HepG2 (cell line): Measurements from ENCODE around the gene CD7. TPM values are rescaled to one million over a fixed set of nuclear protein-coding genes. Genes with fewer than 3 reads are reported as not detected.

Experiments
- ARHGAP35 ChIP-seq: sonication (generic); formaldehyde crosslinking; IDR thresholded peaks from 2 replicates; pipeline ENCODE4 v1.9.0; 2022; ENCODE audit warnings: mild to moderate bottlenecking, inconsistent platforms, moderate library complexity, missing genetic modification reagents, borderline replicate concordance
- ELF4 ChIP-seq: sonication (generic); formaldehyde crosslinking; IDR thresholded peaks from 2 replicates; pipeline ENCODE4 v1.5.0; 2020; ENCODE audit warnings: missing genetic modification reagents, mild to moderate bottlenecking, moderate library complexity, borderline replicate concordance
- HMGA1 ChIP-seq: sonication (generic); formaldehyde crosslinking; conservative IDR thresholded peaks from 2 replicates; pipeline ENCODE4 v1.4.0; 2020; ENCODE audit warnings: missing genetic modification reagents
- HOXA3 ChIP-seq: sonication (generic); formaldehyde crosslinking; IDR thresholded peaks from 2 replicates; pipeline ENCODE4 v1.5.0; 2020; ENCODE audit warnings: missing genetic modification reagents
- KDM1A ChIP-seq: IDR thresholded peaks from 2 replicates; pipeline ENCODE4 v1.6.1; 2016; ENCODE audit warnings: missing compliant biosample characterization
- MAF1 ChIP-seq: sonication (generic); formaldehyde crosslinking; IDR thresholded peaks from 2 replicates; pipeline ENCODE4 v1.5.0; 2020; ENCODE audit warnings: missing genetic modification reagents, borderline replicate concordance
- MLXIP ChIP-seq: sonication (generic); formaldehyde crosslinking; IDR thresholded peaks from 2 replicates; pipeline ENCODE4 v1.9.0; 2021; ENCODE audit warnings: missing genetic modification reagents, borderline replicate concordance
- NFRKB ChIP-seq: fragments of 450-650 bp; IDR thresholded peaks from 2 replicates; pipeline ENCODE4 v1.6.1; 2017
- NFYC ChIP-seq: IDR thresholded peaks from 2 replicates; pipeline ENCODE4 v1.6.1; 2016; ENCODE audit warnings: missing genetic modification reagents, missing compliant biosample characterization
- PAWR ChIP-seq: sonication (generic); formaldehyde crosslinking; IDR thresholded peaks from 2 replicates; pipeline ENCODE4 v1.4.0; 2020; ENCODE audit warnings: missing genetic modification reagents, mild to moderate bottlenecking, borderline replicate concordance
- RORA ChIP-seq: sonication (generic); formaldehyde crosslinking; IDR thresholded peaks from 2 replicates; pipeline ENCODE4 v1.5.0; 2020; ENCODE audit warnings: mild to moderate bottlenecking, missing genetic modification reagents, moderate library complexity
- RXRA ChIP-seq: sonication (generic); formaldehyde crosslinking; IDR thresholded peaks from 2 replicates; pipeline ENCODE4 v1.5.1; 2020; ENCODE audit warnings: missing genetic modification reagents
- SATB2 ChIP-seq: sonication (generic); formaldehyde crosslinking; IDR thresholded peaks from 2 replicates; pipeline ENCODE4 v1.5.0; 2020; ENCODE audit warnings: missing genetic modification reagents
- TRAFD1 ChIP-seq: sonication (generic); formaldehyde crosslinking; IDR thresholded peaks from 2 replicates; pipeline ENCODE4 v1.5.1; 2020; ENCODE audit warnings: missing genetic modification reagents, mild to moderate bottlenecking, borderline replicate concordance
- YEATS4 ChIP-seq: sonication (generic); formaldehyde crosslinking; IDR thresholded peaks from 2 replicates; pipeline ENCODE4 v1.4.0; 2020; ENCODE audit warnings: missing genetic modification reagents, borderline replicate concordance
- ZIK1 ChIP-seq: sonication (generic); formaldehyde crosslinking; IDR thresholded peaks from 2 replicates; pipeline ENCODE4 v1.5.0; 2020; ENCODE audit warnings: mild to moderate bottlenecking, low read depth, missing genetic modification reagents, borderline replicate concordance
- ZNF264 ChIP-seq: sonication (generic); formaldehyde crosslinking; IDR thresholded peaks from 2 replicates; pipeline ENCODE4 v1.4.0; 2020; ENCODE audit warnings: missing genetic modification reagents
- ZNF552 ChIP-seq: sonication (generic); formaldehyde crosslinking; IDR thresholded peaks from 2 replicates; pipeline ENCODE4 v1.9.0; 2022; ENCODE audit warnings: missing genetic modification reagents, mild to moderate bottlenecking, borderline replicate concordance
- ZNF781 ChIP-seq: sonication (generic); formaldehyde crosslinking; IDR thresholded peaks from 2 replicates; pipeline ENCODE4 v1.5.1; 2020; ENCODE audit warnings: borderline replicate concordance, mild to moderate bottlenecking, missing genetic modification reagents; ENCODE audit errors: not compliant biosample characterization
- polyA plus RNA-seq, 8 experiments: library from polyadenylated mRNA; depleted of rRNA in 3 of 8; stranded (reverse) in 7 of 8; unstranded in 1 of 8; fragments of >200 nt; fragmentation: Illumina TruSeq in 4 of 8; extraction: Trizol in 4 of 8; gene quantifications; 2 replicates each; pipeline versions ENCODE4 v1.2.1 to v1.2.3, GENCODE V29; 2011 to 2016; ENCODE audit warnings: low read depth in 4 of 8, missing spikeins in 1 of 8, mixed read lengths in 1 of 8; ENCODE audit not compliant: insufficient read depth in 1 of 8
- total RNA-seq, 5 experiments: library from RNA; depleted of rRNA; stranded (reverse); fragments of >200 nt; fragmentation: Illumina TruSeq; extraction: Trizol; gene quantifications; 2 replicates each; pipeline ENCODE4 v1.2.3, GENCODE V29; 2016; ENCODE audit warnings: low read depth in 1 of 5
- TF ChIP-seq, protein P1 (sequence below): sonication (generic); formaldehyde crosslinking; conservative IDR thresholded peaks from 2 replicates; pipeline ENCODE4 v1.4.0; 2020; ENCODE audit warnings: missing genetic modification reagents
- TF ChIP-seq, protein P2 (sequence below): IDR thresholded peaks from 2 replicates; pipeline ENCODE4 v1.6.1; 2016; ENCODE audit warnings: low read depth

CD7 gene
- total and polyA plus RNA-seq, 2 of the 13 experiments (the other 11 are each of a cell fraction or from before 2014, with no cell fraction given): 67.6 to 76.4 TPM

DNA sequence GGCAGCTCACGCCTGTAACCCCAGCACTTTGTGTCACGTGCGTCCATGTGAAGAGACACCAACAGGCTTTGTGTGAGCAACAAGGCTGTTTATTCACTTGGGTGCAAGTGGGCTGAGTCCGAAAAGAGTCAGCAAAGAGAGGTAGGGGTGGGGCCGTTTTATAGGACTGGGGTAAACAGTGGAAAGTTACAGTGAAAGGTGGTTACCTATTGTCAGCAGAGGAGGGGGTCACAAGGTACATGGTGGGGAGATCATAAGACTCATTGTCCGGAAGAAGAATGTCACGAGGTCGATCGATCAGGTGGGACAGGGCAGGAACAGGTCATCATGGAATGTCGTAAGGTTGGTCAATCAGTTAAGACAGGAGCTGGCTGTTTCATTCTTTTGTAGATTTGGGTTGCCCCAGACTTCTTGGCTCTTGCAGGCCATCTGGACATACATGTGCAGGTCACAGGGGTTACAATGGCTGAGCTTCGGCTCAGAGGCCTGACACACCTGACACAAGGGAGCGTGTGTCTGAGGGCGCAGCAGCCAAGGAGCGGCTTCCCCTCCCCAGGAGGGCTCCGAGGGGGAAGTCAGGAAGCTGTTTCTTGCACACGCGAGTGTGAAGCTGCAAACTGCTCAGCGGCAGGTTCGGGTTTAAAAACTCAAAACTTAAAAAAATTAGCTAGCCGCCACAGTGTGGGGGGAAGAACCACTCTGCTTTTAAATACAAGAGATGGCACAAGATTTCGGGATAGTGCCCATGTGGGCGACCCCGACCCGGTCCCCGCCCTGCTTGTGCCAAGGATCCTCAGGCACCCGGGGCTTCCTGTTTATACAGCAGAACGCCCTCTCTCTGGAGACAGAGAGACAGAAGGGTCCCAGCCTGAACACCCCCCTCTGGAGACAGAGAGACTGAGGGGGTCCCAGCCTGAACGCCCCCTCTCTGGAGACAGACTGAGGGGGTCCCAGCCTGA, 29.2 kb upstream of the CD7 start (continued):
- TF ChIP-seq, protein P1, sequence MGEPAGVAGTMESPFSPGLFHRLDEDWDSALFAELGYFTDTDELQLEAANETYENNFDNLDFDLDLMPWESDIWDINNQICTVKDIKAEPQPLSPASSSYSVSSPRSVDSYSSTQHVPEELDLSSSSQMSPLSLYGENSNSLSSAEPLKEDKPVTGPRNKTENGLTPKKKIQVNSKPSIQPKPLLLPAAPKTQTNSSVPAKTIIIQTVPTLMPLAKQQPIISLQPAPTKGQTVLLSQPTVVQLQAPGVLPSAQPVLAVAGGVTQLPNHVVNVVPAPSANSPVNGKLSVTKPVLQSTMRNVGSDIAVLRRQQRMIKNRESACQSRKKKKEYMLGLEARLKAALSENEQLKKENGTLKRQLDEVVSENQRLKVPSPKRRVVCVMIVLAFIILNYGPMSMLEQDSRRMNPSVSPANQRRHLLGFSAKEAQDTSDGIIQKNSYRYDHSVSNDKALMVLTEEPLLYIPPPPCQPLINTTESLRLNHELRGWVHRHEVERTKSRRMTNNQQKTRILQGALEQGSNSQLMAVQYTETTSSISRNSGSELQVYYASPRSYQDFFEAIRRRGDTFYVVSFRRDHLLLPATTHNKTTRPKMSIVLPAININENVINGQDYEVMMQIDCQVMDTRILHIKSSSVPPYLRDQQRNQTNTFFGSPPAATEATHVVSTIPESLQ (CRISPR knock-in tag): no peak
- TF ChIP-seq YEATS4 (CRISPR knock-in tag): peak; percentile 86
- TF ChIP-seq HOXA3: peak; percentile 96
- no peak for TF ChIP-seq NFRKB
- no peak for TF ChIP-seq MLXIP (CRISPR knock-in tag)
- no peak for TF ChIP-seq ZIK1 (CRISPR knock-in tag)
- peak; percentile 74 for TF ChIP-seq ZNF781
- TF ChIP-seq MAF1: 0 out of 2 replicates have a peak, but pooled peaks have one; percentile 69
- peak; percentile 95 for TF ChIP-seq ZNF264
- no peak for TF ChIP-seq HMGA1 (CRISPR knock-in tag)
- no peak for TF ChIP-seq PAWR
- 0 out of 2 replicates have a peak, but pooled peaks have one; percentile 37 for TF ChIP-seq NFYC
- no peak for TF ChIP-seq TRAFD1 (CRISPR knock-in tag)
- peak; percentile 98 for TF ChIP-seq RXRA (CRISPR knock-in tag)
- TF ChIP-seq, protein P2, sequence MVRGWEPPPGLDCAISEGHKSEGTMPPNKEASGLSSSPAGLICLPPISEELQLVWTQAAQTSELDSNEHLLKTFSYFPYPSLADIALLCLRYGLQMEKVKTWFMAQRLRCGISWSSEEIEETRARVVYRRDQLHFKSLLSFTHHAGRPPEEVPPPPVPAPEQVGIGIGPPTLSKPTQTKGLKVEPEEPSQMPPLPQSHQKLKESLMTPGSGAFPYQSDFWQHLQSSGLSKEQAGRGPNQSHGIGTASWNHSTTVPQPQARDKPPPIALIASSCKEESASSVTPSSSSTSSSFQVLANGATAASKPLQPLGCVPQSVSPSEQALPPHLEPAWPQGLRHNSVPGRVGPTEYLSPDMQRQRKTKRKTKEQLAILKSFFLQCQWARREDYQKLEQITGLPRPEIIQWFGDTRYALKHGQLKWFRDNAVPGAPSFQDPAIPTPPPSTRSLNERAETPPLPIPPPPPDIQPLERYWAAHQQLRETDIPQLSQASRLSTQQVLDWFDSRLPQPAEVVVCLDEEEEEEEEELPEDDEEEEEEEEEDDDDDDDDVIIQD (CRISPR knock-in tag): peak; percentile 68
- TF ChIP-seq RORA (CRISPR knock-in tag): no peak
- no peak; the same call in none of the 2 replicates for TF ChIP-seq ARHGAP35 (CRISPR knock-in tag)
- no peak; the same call in 1 of the 2 replicates for TF ChIP-seq SATB2 (CRISPR knock-in tag)
- peak; percentile 81 for TF ChIP-seq KDM1A
- TF ChIP-seq ELF4: no peak
- TF ChIP-seq ZNF552 (CRISPR knock-in tag): peak; percentile 56; the same call in 1 of the 2 replicates
